Measurements from ENCODE around the gene ANO6. TPM values are rescaled to one million over a fixed set of nuclear protein-coding genes. Genes with fewer than 3 reads are reported as not detected.

Gene ANO6
- total RNA-seq, 2 donors from 2014 or later, result 32.2 to 69.5 TPM

GRCh38 chr12:45478931-45479330 lies 263.0 kb downstream of the ANO6 start:
- no peaks in the 10 kb centered on the region for H3K27me3 Mint-ChIP-seq

GRCh38 chr12:45481746-45482145 lies 265.9 kb downstream of the ANO6 start:
- H3K4me1 Mint-ChIP-seq, result no peaks in the 10 kb centered on the region
- H3K36me3 Mint-ChIP-seq (ENCODE audit: low read depth), result no peaks in the 10 kb centered on the region
- H3K27me3 Mint-ChIP-seq, result no peaks in the 10 kb centered on the region
- DNase-seq (no peak), ATAC-seq (no peak)
- H3K9me3 ChIP-seq (ENCODE audit: control insufficient read depth, low read length, poor library complexity, severe bottlenecking), result peaks cover 6% of the 10 kb centered on the region
- H3K4me3 Mint-ChIP-seq, result no peak overlapping the region
- no peak overlapping the region for H3K27ac Mint-ChIP-seq

More at GRCh38 chr12:45478931-45479330, 263.0 kb downstream of the ANO6 start:
- DNase-seq (no peak), ATAC-seq (no peak)
- Mint-ChIP-seq H3K36me3 (ENCODE audit: low read depth) (no peaks in the 10 kb centered on the region), H3K4me3 (no peak overlapping the region), H3K27ac (no peak overlapping the region), H3K4me1 (no peaks in the 10 kb centered on the region)
- peaks cover 6% of the 10 kb centered on the region for H3K9me3 ChIP-seq (ENCODE audit: control insufficient read depth, low read length, poor library complexity, severe bottlenecking)

GRCh38 chr12:45483571-45483970 lies 267.7 kb downstream of the ANO6 start:
- Mint-ChIP-seq H3K36me3 (ENCODE audit: low read depth) (no peaks in the 10 kb centered on the region), H3K4me3 (no peak overlapping the region), H3K27me3 (no peaks in the 10 kb centered on the region), H3K4me1 (no peaks in the 10 kb centered on the region), H3K27ac (no peak overlapping the region)
- ATAC-seq (no peak), DNase-seq (no peak)
- H3K9me3 ChIP-seq (ENCODE audit: control insufficient read depth, low read length, poor library complexity, severe bottlenecking), result peaks cover 4% of the 10 kb centered on the region

Other genes with a start within 250 kb of the ANO6 start
- not detected for gene DBX2, start 165.0 kb upstream of the ANO6 start, total RNA-seq